Measurements from ENCODE around the gene ARHGAP21.

ARHGAP21 gene

DNA sequence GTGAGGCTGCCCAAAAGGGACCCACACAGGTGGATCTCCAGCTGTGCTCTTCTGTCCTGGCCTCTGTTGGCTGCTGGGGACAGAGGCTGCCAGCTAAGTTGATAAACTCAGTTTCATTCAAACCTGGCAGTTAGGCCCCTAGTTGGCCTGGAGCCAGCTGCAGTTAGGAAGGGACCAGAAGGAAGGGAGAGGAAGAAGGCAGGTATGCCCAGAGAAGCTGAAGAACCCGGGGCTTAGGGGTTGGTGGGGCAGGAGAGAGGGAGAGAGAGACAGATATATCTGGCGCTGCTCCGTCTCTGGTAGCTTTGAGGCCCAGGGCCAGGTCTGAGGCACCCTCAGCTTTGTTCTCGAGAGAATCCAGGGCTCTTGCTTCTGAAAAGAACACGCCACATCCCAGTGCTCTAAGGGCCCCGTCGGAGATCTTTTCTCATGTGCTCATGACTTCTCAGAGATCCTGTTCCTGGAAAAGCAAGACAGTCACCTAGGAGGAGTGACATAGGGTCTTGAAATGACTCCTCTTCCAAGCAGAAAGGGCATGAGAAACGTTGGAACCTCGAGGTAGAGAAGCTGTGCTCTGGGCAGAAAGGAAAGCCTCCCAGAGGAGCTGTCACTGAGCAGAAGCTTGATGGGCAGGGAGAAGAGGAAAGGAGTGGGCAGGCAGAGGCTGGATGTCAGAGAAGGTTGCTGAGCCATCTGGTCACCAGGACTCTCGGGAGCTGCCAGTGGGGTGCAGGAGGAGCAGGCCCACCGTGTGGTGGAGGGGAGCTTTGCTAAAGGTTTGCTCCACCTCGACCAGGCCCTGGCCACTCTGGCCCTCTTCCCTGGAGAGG is 153.6 kb downstream of the ARHGAP21 start:
- H3K36me3 ChIP-seq (ENCODE audit: insufficient read depth, low read length), result no peaks in the 10 kb centered on the region
- no peaks in the 10 kb centered on the region for H4K20me1 ChIP-seq (ENCODE audit: insufficient read depth, low read length, poor library complexity, severe bottlenecking)
- no peak overlapping the region for H3K4me3 ChIP-seq (ENCODE audit: low read length, poor library complexity, severe bottlenecking)
- H3K9me2 ChIP-seq (replicated peaks; ENCODE audit: low read depth, low read length), result no peaks in the 10 kb centered on the region
- H3K4me1 ChIP-seq (ENCODE audit: insufficient read depth, low read length, poor library complexity, severe bottlenecking), result peaks cover 4% of the 10 kb centered on the region
- no peak overlapping the region for H2AFZ ChIP-seq (ENCODE audit: low read length)
- no peaks in the 10 kb centered on the region for H3K27me3 ChIP-seq (ENCODE audit: insufficient read depth, low read length, poor library complexity, severe bottlenecking)
- no peaks in the 10 kb centered on the region for H3K9me3 ChIP-seq (ENCODE audit: insufficient read depth, low read depth, low read length)
- H3K4me2 ChIP-seq (ENCODE audit: low read depth, low read length, poor library complexity, severe bottlenecking), result no peak overlapping the region
- H3K79me2 ChIP-seq (ENCODE audit: insufficient read depth, low read length), result no peaks in the 10 kb centered on the region
- no peaks in the 10 kb centered on the region for H3F3A ChIP-seq (ENCODE audit: low read depth)
- no peak overlapping the region for H3K9ac ChIP-seq (ENCODE audit: low read depth, low read length, poor library complexity, severe bottlenecking)
- no peak for TF ChIP-seq EZH2phosphoT487 (IDR thresholded peaks at IDR 0.05; ENCODE audit: borderline replicate concordance)
- TF ChIP-seq, protein P1, sequence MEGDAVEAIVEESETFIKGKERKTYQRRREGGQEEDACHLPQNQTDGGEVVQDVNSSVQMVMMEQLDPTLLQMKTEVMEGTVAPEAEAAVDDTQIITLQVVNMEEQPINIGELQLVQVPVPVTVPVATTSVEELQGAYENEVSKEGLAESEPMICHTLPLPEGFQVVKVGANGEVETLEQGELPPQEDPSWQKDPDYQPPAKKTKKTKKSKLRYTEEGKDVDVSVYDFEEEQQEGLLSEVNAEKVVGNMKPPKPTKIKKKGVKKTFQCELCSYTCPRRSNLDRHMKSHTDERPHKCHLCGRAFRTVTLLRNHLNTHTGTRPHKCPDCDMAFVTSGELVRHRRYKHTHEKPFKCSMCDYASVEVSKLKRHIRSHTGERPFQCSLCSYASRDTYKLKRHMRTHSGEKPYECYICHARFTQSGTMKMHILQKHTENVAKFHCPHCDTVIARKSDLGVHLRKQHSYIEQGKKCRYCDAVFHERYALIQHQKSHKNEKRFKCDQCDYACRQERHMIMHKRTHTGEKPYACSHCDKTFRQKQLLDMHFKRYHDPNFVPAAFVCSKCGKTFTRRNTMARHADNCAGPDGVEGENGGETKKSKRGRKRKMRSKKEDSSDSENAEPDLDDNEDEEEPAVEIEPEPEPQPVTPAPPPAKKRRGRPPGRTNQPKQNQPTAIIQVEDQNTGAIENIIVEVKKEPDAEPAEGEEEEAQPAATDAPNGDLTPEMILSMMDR (conservative IDR thresholded peaks at IDR 0.05; ENCODE audit: low read length), result no peak

DNA sequence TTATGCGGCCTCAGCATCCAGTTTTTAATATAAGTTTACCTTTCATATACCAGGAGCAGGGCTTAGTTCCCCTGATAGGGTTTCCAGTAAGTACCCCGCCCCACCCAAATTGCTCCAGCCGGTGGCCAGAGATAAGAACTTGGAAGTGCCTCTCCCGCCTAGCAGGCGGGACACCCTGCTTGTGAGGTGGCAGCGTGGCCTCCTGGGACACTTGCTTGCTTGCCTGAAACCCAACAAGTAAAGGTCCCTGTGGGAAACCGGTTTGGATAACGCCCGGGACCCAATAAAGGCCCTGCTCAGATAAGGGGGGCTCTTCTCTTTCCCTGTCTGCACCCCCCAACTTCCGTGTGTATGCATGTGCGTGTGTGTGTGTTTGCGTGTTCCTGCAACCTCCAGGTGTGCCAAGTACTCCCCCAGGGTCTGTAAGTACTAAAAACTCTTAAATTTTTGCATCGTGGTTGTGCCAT is 154.3 kb downstream of the ARHGAP21 start:
- Histone ChIP-seq H3K4me1 (ENCODE audit: insufficient read depth, low read length, poor library complexity, severe bottlenecking) (no peaks in the 10 kb centered on the region), H3K9me3 (ENCODE audit: insufficient read depth, low read depth, low read length) (no peaks in the 10 kb centered on the region), H3K4me3 (ENCODE audit: low read length, poor library complexity, severe bottlenecking) (no peak overlapping the region), H3K27me3 (ENCODE audit: insufficient read depth, low read length, poor library complexity, severe bottlenecking) (no peaks in the 10 kb centered on the region), H3K9me2 (replicated peaks; ENCODE audit: low read depth, low read length) (no peaks in the 10 kb centered on the region), H3K9ac (ENCODE audit: low read depth, low read length, poor library complexity, severe bottlenecking) (no peak overlapping the region), H4K20me1 (ENCODE audit: insufficient read depth, low read length, poor library complexity, severe bottlenecking) (no peaks in the 10 kb centered on the region), H3F3A (ENCODE audit: low read depth) (no peaks in the 10 kb centered on the region), H3K4me2 (ENCODE audit: low read depth, low read length, poor library complexity, severe bottlenecking) (no peak overlapping the region), H3K36me3 (ENCODE audit: insufficient read depth, low read length) (no peaks in the 10 kb centered on the region), H3K79me2 (ENCODE audit: insufficient read depth, low read length) (no peaks in the 10 kb centered on the region), H2AFZ (ENCODE audit: low read length) (no peak overlapping the region)
- TF ChIP-seq, protein P1 (conservative IDR thresholded peaks at IDR 0.05; ENCODE audit: low read length), result no peak
- TF ChIP-seq EZH2phosphoT487 (IDR thresholded peaks at IDR 0.05; ENCODE audit: borderline replicate concordance), result no peak

- Histone ChIP-seq H2AFZ (ENCODE audit: low read length) (no peak overlapping the region), H3K9me3 (ENCODE audit: insufficient read depth, low read depth, low read length) (no peaks in the 10 kb centered on the region), H3K36me3 (ENCODE audit: insufficient read depth, low read length) (no peaks in the 10 kb centered on the region), H3K9me2 (replicated peaks; ENCODE audit: low read depth, low read length) (no peaks in the 10 kb centered on the region), H3K27me3 (ENCODE audit: insufficient read depth, low read length, poor library complexity, severe bottlenecking) (no peaks in the 10 kb centered on the region), H3F3A (ENCODE audit: low read depth) (no peaks in the 10 kb centered on the region), H4K20me1 (ENCODE audit: insufficient read depth, low read length, poor library complexity, severe bottlenecking) (no peaks in the 10 kb centered on the region), H3K9ac (ENCODE audit: low read depth, low read length, poor library complexity, severe bottlenecking) (no peak overlapping the region), H3K79me2 (ENCODE audit: insufficient read depth, low read length) (no peaks in the 10 kb centered on the region), H3K4me3 (ENCODE audit: low read length, poor library complexity, severe bottlenecking) (no peak overlapping the region), H3K4me2 (ENCODE audit: low read depth, low read length, poor library complexity, severe bottlenecking) (no peak overlapping the region), H3K4me1 (ENCODE audit: insufficient read depth, low read length, poor library complexity, severe bottlenecking) (no peaks in the 10 kb centered on the region)
- TF ChIP-seq, protein P1 (conservative IDR thresholded peaks at IDR 0.05; ENCODE audit: low read length), result no peak
- no peak for TF ChIP-seq EZH2phosphoT487 (IDR thresholded peaks at IDR 0.05; ENCODE audit: borderline replicate concordance)
These were observed 155.6 kb downstream of the ARHGAP21 start for GRCh38 chr10:24568042-24568441.

Measured in Loucy (cell line).